Heart left ventricle (tissue), 16 donors: Measurements from ENCODE around the gene C7orf57. TPM values are rescaled to one million over a fixed set of nuclear protein-coding genes. Genes with fewer than 3 reads are reported as not detected.
A peak's percentile ranks its signal among the peaks of the same experiment; 100 is the strongest.

Experiments used
- ATAC-seq, 4 donors: fragments of 200-7000 bp; cut with Tn5 transposase; one replicate each; pipeline ENCODE4 v1.9.1; 2020 to 2022; ENCODE audit warnings: moderate library complexity in 4 of 4, mild to moderate bottlenecking in 3 of 4, moderate number of reproducible peaks in 1 of 4
- DNase-seq, 5 donors: peaks; one replicate each; pipeline ENCODE4 v3.0.0-alpha.2; 2020
- H3K27ac ChIP-seq, 12 donors: fragments of 200-600 bp; sonication (generic) in 4 of 12; one replicate each; pipeline versions ENCODE4 v1.5.0 to v1.8.0; 2016 to 2022; ENCODE audit warnings: mild to moderate bottlenecking in 2 of 12
- H3K27me3 ChIP-seq, 9 donors: fragments of 200-600 bp; sonication (generic) in 2 of 9; one replicate each; pipeline versions ENCODE4 v1.5.1 to v1.8.0; 2016 to 2022; ENCODE audit warnings: mild to moderate bottlenecking in 3 of 9
- H3K36me3 ChIP-seq, 9 donors: fragments of 200-600 bp; sonication (generic) in 2 of 9; one replicate each; pipeline versions ENCODE4 v1.5.0 to v1.8.0; 2018 to 2022; ENCODE audit warnings: mild to moderate bottlenecking in 2 of 9
- H3K4me1 ChIP-seq, 12 donors: fragments of 200-600 bp; sonication (generic) in 4 of 12; one replicate each; pipeline versions ENCODE4 v1.5.0 to v1.8.0; 2016 to 2022; ENCODE audit warnings: mild to moderate bottlenecking in 3 of 12
- H3K4me3 ChIP-seq, 12 donors: fragments of 200-600 bp; sonication (generic) in 4 of 12; one replicate each; pipeline versions ENCODE4 v1.5.0 to v1.8.0; 2017 to 2022; ENCODE audit warnings: mild to moderate bottlenecking in 9 of 12, moderate library complexity in 4 of 12
- H3K9me3 ChIP-seq, 12 donors: fragments of 200-600 bp; sonication (generic) in 4 of 12; one replicate each; pipeline versions ENCODE4 v1.5.0 to v1.8.0; 2016 to 2022; ENCODE audit warnings: mild to moderate bottlenecking in 1 of 12
- CTCF ChIP-seq, 12 donors: fragments of 200-600 bp; sonication (generic) in 4 of 12; IDR thresholded peaks; one replicate each; pipeline versions ENCODE4 v1.5.0 to v1.8.0; 2018 to 2022; ENCODE audit warnings: antibody characterized with exemption in 12 of 12, mild to moderate bottlenecking in 5 of 12
- POLR2A ChIP-seq, 2 donors: fragments of 450-650 bp; IDR thresholded peaks; one replicate each; pipeline ENCODE4 v1.6.1; 2017; ENCODE audit warnings: antibody characterized with exemption in 2 of 2, mild to moderate bottlenecking in 2 of 2, moderate library complexity in 2 of 2
- WGBS, 4 donors: extraction: QIAGEN DNeasy Blood & Tissue Kit in 2 of 4; methylation state at CpG; one replicate each; pipeline versions ENCODE4 v1.1.5 to v1.1.7; 2013 to 2018; 5-methylcytosine and 5-hydroxymethylcytosine counted together
- intact Hi-C, 10 donors: fragments of 100-400 bp; cut with DNase I; formaldehyde crosslinking; loops; one replicate each; pipeline versions ENCODE4 v1.11.1 to v1.14.2; 2022
- polyA plus RNA-seq, 2 donors: library from polyadenylated mRNA; stranded (reverse); fragments of 200-250 nt; gene quantifications; one replicate each; pipeline ENCODE4 v1.2.3, GENCODE V29; 2013
- total RNA-seq, 9 donors: library from RNA; depleted of rRNA in 2 of 9; stranded (reverse); fragments of >200 nt in 2 of 9; fragmentation: NEBNext Ultra II Directional in 3 of 9; extraction: Animal tissue kit (Norgen Biotek cat#: 25700) in 3 of 9; gene quantifications; one replicate each; pipeline versions ENCODE4 v1.1.0 to v1.2.4, GENCODE V29; 2016 to 2023
- donor health status: ischemic (EF 13 %, LVEDD 7.1; RV severe dilation, severe dysfunction).
- donor health status: healthy with polysubstance abuse.
- donor health status: DM: no; HTN: yes; CAD: no.
- donor health status: DM: no; HTN: no; CAD: no.
- donor health status: ischemic (EF 25% LVEDD 6.9; RV normal size, moderate dysfunction).
- donor health status: ischemic (EF 25% LVEDD 5.7; RV mildly dilated, moderate dysfunction).
- donor health status: healthy.
- donor health status: DM: yes; HTN: yes; CAD: no.
- donor health status: ischemic (EF 35%, LVEDD 5.7; RV mildly dilated, moderate dysfunction).
- donor health status: nonischemic (EF 11% LVEDD 7.7; RV severe dilation, severe dysfunction).
- donor health status: DM: yes; HTN: yes; CAD: no.
- donor health status: PGD.
- donor health status: ischemic (EF 29% LVEDD 5.4; RV normal size, mild dysfunction).
- donor health status: nonischemic (EF 23%, LVEDD 6.1; RV moderate dilation, normal function).

Gene C7orf57
- total and polyA plus RNA-seq, 11 donors, result 0.03 to 0.27 TPM; not detected in 9

GRCh38 chr7:48109848-48110663 is 74.7 kb downstream of the C7orf57 start:
- WGBS, 4 donors, result 19 to 21% (median 20%) methylated on average over 9 of the region's 9 CpGs
- ATAC-seq (peak in 3 of 4 donors; percentile 67 to 82 (median 79)), DNase-seq (peak; percentile 64 to 87 (median 70))
- Histone ChIP-seq H3K9me3 (no peaks in the 10 kb centered on the region), H3K27ac (peak overlapping the region in 1 of 12 donors; percentile 12), H3K4me3 (no peak overlapping the region), H3K27me3 (no peaks in the 10 kb centered on the region), H3K4me1 (peaks cover 0 to 7% (median 0%) of the 10 kb centered on the region in 12 donors), H3K36me3 (peaks cover 0 to 49% (median 37%) of the 10 kb centered on the region in 9 donors)
- intact Hi-C loops, result loop anchor here (1.0 to 10.0 kb wide), 10 partner anchors 73 to 315 kb away; partner anchors contain the start of genes C7orf57 (in 3 of the 10) and PKD1L1 (in 3 of the 10)
- TF ChIP-seq POLR2A (IDR thresholded peaks at IDR 0.05), result no peak
- peak; percentile 97 to 100 (median 99) for TF ChIP-seq CTCF (IDR thresholded peaks at IDR 0.05)

- Histone ChIP-seq H3K4me3 (no peak overlapping the region), H3K27ac (no peak overlapping the region), H3K9me3 (no peaks in the 10 kb centered on the region), H3K27me3 (no peaks in the 10 kb centered on the region), H3K4me1 (peaks cover 0 to 7% (median 0%) of the 10 kb centered on the region in 12 donors), H3K36me3 (peaks cover 0 to 41% (median 30%) of the 10 kb centered on the region in 9 donors)
- ATAC-seq (no peak), DNase-seq (no peak)
- TF ChIP-seq CTCF (IDR thresholded peaks at IDR 0.05) (no peak), POLR2A (IDR thresholded peaks at IDR 0.05) (no peak)
- 77 to 91% (median 84%) methylated on average over 4 of the region's 4 CpGs for WGBS, 4 donors
- intact Hi-C loops, result loop anchor here (1.0 to 5.0 kb wide), 9 partner anchors 74 to 166 kb away; partner anchors contain the start of genes C7orf57 (in 2 of the 10) and PKD1L1 (in 2 of the 10)
Measured at GRCh38 chr7:48110868-48111267, 75.5 kb downstream of the C7orf57 start.

Other genes starting within 250 kb of the C7orf57 start
- 1 to 10 TPM; 1.1 to 3.7 (median 2.5) TPM for gene PKD1L1, start 87.1 kb upstream of the C7orf57 start, total RNA-seq
- gene PKD1L1, start 87.1 kb upstream of the C7orf57 start, polyA plus RNA-seq, result 1 to 10 TPM; 1.3 to 2.1 TPM
- gene HUS1, start 55.9 kb upstream of the C7orf57 start, total RNA-seq, result 10 to 100 TPM; 21.9 to 43.3 (median 27.5) TPM
- gene HUS1, start 55.9 kb upstream of the C7orf57 start, polyA plus RNA-seq, result 10 to 100 TPM; 10.9 to 20.0 TPM
- not detected for gene SUN3, start 6.4 kb upstream of the C7orf57 start, total RNA-seq
- gene SUN3, start 6.4 kb upstream of the C7orf57 start, polyA plus RNA-seq, result not detected
- 10 to 100 TPM in 8 of 9 donors, 1 to 10 TPM in 1; 5.8 to 33.2 (median 18.8) TPM for gene UPP1, start 53.7 kb downstream of the C7orf57 start, total RNA-seq
- gene UPP1, start 53.7 kb downstream of the C7orf57 start, polyA plus RNA-seq, result 10 to 100 TPM; 17.3 to 23.5 TPM
- under 1 TPM in 7 of 9 donors, not detected in 2; 0.04 to 0.29 (median 0.09) TPM for gene ABCA13, start 135.9 kb downstream of the C7orf57 start, total RNA-seq
- under 1 TPM in 1 of 2 donors, not detected in 1; 0.01 TPM for gene ABCA13, start 135.9 kb downstream of the C7orf57 start, polyA plus RNA-seq